NT2/D1 (cell line): Measurements from ENCODE around the gene SUN2.

Experiments used
- SUZ12 ChIP-seq: IDR thresholded peaks from 2 replicates; pipeline ENCODE4 v1.6.1; 2011; ENCODE audit not compliant: insufficient read length, insufficient read depth; ENCODE audit errors: extremely low read depth
- YY1 ChIP-seq: IDR thresholded peaks from 2 replicates; pipeline ENCODE4 v1.6.1; 2011; ENCODE audit not compliant: insufficient read length, insufficient read depth
- ZNF274 ChIP-seq: IDR thresholded peaks from 2 replicates; pipeline ENCODE4 v1.6.1; 2011; ENCODE audit warnings: mild to moderate bottlenecking, low read depth, low read length

DNA sequence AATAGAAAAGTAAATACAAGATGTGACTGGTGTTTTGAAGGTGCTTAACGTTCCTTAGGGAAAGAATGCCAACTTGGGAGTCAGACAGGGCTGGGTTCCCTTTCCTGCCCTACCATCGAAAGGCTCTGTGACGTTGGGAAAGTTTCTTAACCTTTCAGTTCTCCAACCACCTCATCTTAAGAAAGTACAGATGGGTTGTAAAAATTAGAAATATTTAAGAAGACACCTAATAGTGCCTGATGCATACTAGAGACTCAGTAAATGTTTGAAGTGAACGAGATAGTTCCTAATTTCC, 49.0 kb downstream of the SUN2 start:
- TF ChIP-seq SUZ12, result no peak
- TF ChIP-seq ZNF274, result no peak
- no peak for TF ChIP-seq YY1
